SK-N-DZ (cell line): ENCODE measurements around the gene SLC6A12.
"Not testable (repeated sequence)": the region's sequence is repeated elsewhere in the genome, so short reads cannot be mapped to it uniquely, and the experiment has no call there.

Source experiments
- DNase-seq: peaks from one replicate; pipeline ENCODE4 v3.0.0-alpha.2; 2015; ENCODE audit warnings: low spot score

The SLC6A12 gene

GRCh38 chr12:217029-217428 lies 3.1 kb upstream of the SLC6A12 start:
- DNase-seq: not testable (repeated sequence)

- DNase-seq: no peak
These were observed 1.2 kb upstream of the SLC6A12 start for GRCh38 chr12:215116-215515.

GRCh38 chr12:213527-213932 lies 427 bp downstream of the SLC6A12 start:
- DNase-seq: no peak

GRCh38 chr12:212715-213526 lies 1.0 kb downstream of the SLC6A12 start:
- DNase-seq: no peak

- no peak for DNase-seq
These were observed 1.6 kb downstream of the SLC6A12 start for GRCh38 chr12:212415-212714.

- no peak for DNase-seq
These were observed 2.1 kb downstream of the SLC6A12 start for GRCh38 chr12:211639-212414.

- DNase-seq: no peak
These were observed 2.9 kb downstream of the SLC6A12 start for GRCh38 chr12:211142-211465.

GRCh38 chr12:210277-211141 lies 3.4 kb downstream of the SLC6A12 start:
- no peak for DNase-seq

GRCh38 chr12:209851-210250 lies 4.1 kb downstream of the SLC6A12 start:
- DNase-seq: no peak

- DNase-seq: no peak
These were observed 4.7 kb downstream of the SLC6A12 start for GRCh38 chr12:209246-209645.

- DNase-seq: no peak
These were observed 5.1 kb downstream of the SLC6A12 start for GRCh38 chr12:208813-209212.

GRCh38 chr12:207804-208203 lies 6.2 kb downstream of the SLC6A12 start:
- DNase-seq: no peak

- DNase-seq: no peak
These were observed 7.1 kb downstream of the SLC6A12 start for GRCh38 chr12:206746-207440.

- no peak for DNase-seq
These were observed 8.9 kb downstream of the SLC6A12 start for GRCh38 chr12:205026-205425.

GRCh38 chr12:204261-204678 lies 9.7 kb downstream of the SLC6A12 start:
- no peak for DNase-seq

- no peak for DNase-seq
These were observed 10.3 kb downstream of the SLC6A12 start for GRCh38 chr12:203462-204260.

GRCh38 chr12:203074-203461 lies 10.9 kb downstream of the SLC6A12 start:
- DNase-seq: no peak

- no peak for DNase-seq
These were observed 11.8 kb downstream of the SLC6A12 start for GRCh38 chr12:202081-202731.

GRCh38 chr12:201361-201760 lies 12.6 kb downstream of the SLC6A12 start:
- DNase-seq: no peak

GRCh38 chr12:198705-199104 lies 15.3 kb downstream of the SLC6A12 start:
- DNase-seq: no peak
